CD4-positive, alpha-beta T cell (primary cell): ENCODE measurements around the gene LAMA4. TPM values are rescaled to one million over a fixed set of nuclear protein-coding genes. Genes with fewer than 3 reads are reported as not detected.
A peak's percentile ranks its signal among the peaks of the same experiment; 100 is the strongest.

Experiments
- ATAC-seq: fragments of 200-7000 bp; cut with Tn5 transposase; one replicate; pipeline ENCODE4 v1.10.0; 2022; ENCODE audit warnings: mild to moderate bottlenecking; ENCODE audit not compliant: poor library complexity
- CTCF ChIA-PET: fragments of 350-600 bp; sonication (Branson Sonifier 250); formaldehyde crosslinking; loops from one replicate; lab custom pipeline; 2021; ENCODE audit warnings: antibody characterized with exemption, inconsistent platforms; lab: Charles Lee
- POLR2A ChIA-PET: fragments of 350-600 bp; sonication (Branson Sonifier 250); formaldehyde crosslinking; loops from one replicate; lab custom pipeline; 2021; ENCODE audit warnings: antibody characterized with exemption, inconsistent platforms; lab: Charles Lee
- DNase-seq, 14 experiments: peaks; one replicate each; pipeline ENCODE4 v3.0.0-alpha.2; 2013 to 2020; ENCODE audit warnings: mixed read lengths in 2 of 14
- H3K27ac ChIP-seq, 2 donors: one replicate each; pipeline versions ENCODE4 v1.5.1 to v1.7.0; 2013; ENCODE audit warnings: low read length in 2 of 2, low read depth in 1 of 2, mild to moderate bottlenecking in 1 of 2
- H3K27me3 ChIP-seq, 2 experiments: 1 replicate in 1 of 2; 2 replicates in 1 of 2; pipeline versions ENCODE4 v1.6.1 to v1.7.0; 2013; ENCODE audit warnings: low read length in 2 of 2, control low read depth in 1 of 2, mild to moderate bottlenecking in 1 of 2, moderate library complexity in 1 of 2; ENCODE audit not compliant: insufficient read depth in 2 of 2, control insufficient read depth in 1 of 2
- H3K36me3 ChIP-seq: one replicate; pipeline ENCODE4 v1.6.1; 2013; ENCODE audit warnings: low read length, control low read depth; ENCODE audit not compliant: insufficient read depth
- H3K4me1 ChIP-seq: one replicate; pipeline ENCODE4 v1.6.1; 2013; ENCODE audit warnings: low read length, control low read depth; ENCODE audit not compliant: insufficient read depth
- H3K4me3 ChIP-seq: one replicate; pipeline ENCODE4 v1.5.1; 2013; ENCODE audit warnings: mild to moderate bottlenecking, low read length, moderate library complexity
- H3K9me3 ChIP-seq, 2 experiments: 1 replicate in 1 of 2; 2 replicates in 1 of 2; pipeline versions ENCODE4 v1.6.1 to v1.7.0; 2013; ENCODE audit warnings: low read length in 2 of 2, mild to moderate bottlenecking in 2 of 2, control low read depth in 1 of 2, moderate library complexity in 1 of 2; ENCODE audit not compliant: control insufficient read depth in 1 of 2, insufficient read depth in 1 of 2
- H3K27ac Mint-ChIP-seq: one replicate; pipeline ENCODE4 v1.8.0; 2020; ENCODE audit warnings: mixed read lengths
- H3K27me3 Mint-ChIP-seq: one replicate; pipeline ENCODE4 v1.8.0; 2021; ENCODE audit warnings: mixed read lengths
- H3K36me3 Mint-ChIP-seq: one replicate; pipeline ENCODE4 v1.8.0; 2021; ENCODE audit warnings: low read depth, mixed read lengths
- H3K4me1 Mint-ChIP-seq: one replicate; pipeline ENCODE4 v1.8.0; 2021; ENCODE audit warnings: low read depth, mixed read lengths
- H3K4me3 Mint-ChIP-seq: one replicate; pipeline ENCODE4 v1.8.0; 2020; ENCODE audit warnings: mild to moderate bottlenecking, mixed read lengths
- H3K9me3 Mint-ChIP-seq: one replicate; pipeline ENCODE4 v1.8.0; 2020; ENCODE audit warnings: mixed read lengths
- intact Hi-C, 2 experiments: fragments of 100-400 bp; cut with DNase I in 1 of 2; cut with micrococcal nuclease in 1 of 2; formaldehyde crosslinking; loops; one replicate each; pipeline versions ENCODE4 v1.15.1 to v1.9.0; 2023 to 2025; cut with DNase I, micrococcal nuclease
- polyA plus RNA-seq, 2 donors: library from polyadenylated mRNA; unstranded; fragments of 120-200 nt; gene quantifications; one replicate each; pipeline ENCODE4 v1.2.1, GENCODE V29; 2013
- total RNA-seq, 174 experiments: library from RNA in 2 of 174; stranded (reverse) in 2 of 174; gene quantifications; one replicate each; pipeline ENCODE4 v1.2.3 and lab custom pipeline; 2021 to 2026
- TF ChIP-seq, protein P1 (sequence below): fragments of 200-600 bp; IDR thresholded peaks from one replicate; pipeline ENCODE4 v1.8.0; 2022; ENCODE audit warnings: antibody characterized with exemption, mild to moderate bottlenecking

The LAMA4 gene, protein sequence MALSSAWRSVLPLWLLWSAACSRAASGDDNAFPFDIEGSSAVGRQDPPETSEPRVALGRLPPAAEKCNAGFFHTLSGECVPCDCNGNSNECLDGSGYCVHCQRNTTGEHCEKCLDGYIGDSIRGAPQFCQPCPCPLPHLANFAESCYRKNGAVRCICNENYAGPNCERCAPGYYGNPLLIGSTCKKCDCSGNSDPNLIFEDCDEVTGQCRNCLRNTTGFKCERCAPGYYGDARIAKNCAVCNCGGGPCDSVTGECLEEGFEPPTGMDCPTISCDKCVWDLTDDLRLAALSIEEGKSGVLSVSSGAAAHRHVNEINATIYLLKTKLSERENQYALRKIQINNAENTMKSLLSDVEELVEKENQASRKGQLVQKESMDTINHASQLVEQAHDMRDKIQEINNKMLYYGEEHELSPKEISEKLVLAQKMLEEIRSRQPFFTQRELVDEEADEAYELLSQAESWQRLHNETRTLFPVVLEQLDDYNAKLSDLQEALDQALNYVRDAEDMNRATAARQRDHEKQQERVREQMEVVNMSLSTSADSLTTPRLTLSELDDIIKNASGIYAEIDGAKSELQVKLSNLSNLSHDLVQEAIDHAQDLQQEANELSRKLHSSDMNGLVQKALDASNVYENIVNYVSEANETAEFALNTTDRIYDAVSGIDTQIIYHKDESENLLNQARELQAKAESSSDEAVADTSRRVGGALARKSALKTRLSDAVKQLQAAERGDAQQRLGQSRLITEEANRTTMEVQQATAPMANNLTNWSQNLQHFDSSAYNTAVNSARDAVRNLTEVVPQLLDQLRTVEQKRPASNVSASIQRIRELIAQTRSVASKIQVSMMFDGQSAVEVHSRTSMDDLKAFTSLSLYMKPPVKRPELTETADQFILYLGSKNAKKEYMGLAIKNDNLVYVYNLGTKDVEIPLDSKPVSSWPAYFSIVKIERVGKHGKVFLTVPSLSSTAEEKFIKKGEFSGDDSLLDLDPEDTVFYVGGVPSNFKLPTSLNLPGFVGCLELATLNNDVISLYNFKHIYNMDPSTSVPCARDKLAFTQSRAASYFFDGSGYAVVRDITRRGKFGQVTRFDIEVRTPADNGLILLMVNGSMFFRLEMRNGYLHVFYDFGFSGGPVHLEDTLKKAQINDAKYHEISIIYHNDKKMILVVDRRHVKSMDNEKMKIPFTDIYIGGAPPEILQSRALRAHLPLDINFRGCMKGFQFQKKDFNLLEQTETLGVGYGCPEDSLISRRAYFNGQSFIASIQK (N-terminal part only)
- not detected for total RNA-seq
- polyA plus RNA-seq (2013, experiment 1 of 2), result not detected
- polyA plus RNA-seq (2013, experiment 2 of 2), result 3.5 TPM
- total RNA-seq (lab: John Stamatoyannopoulos, UW), result 0 to 0.27 (median 0) reads per million in 172 experiments

DNA sequence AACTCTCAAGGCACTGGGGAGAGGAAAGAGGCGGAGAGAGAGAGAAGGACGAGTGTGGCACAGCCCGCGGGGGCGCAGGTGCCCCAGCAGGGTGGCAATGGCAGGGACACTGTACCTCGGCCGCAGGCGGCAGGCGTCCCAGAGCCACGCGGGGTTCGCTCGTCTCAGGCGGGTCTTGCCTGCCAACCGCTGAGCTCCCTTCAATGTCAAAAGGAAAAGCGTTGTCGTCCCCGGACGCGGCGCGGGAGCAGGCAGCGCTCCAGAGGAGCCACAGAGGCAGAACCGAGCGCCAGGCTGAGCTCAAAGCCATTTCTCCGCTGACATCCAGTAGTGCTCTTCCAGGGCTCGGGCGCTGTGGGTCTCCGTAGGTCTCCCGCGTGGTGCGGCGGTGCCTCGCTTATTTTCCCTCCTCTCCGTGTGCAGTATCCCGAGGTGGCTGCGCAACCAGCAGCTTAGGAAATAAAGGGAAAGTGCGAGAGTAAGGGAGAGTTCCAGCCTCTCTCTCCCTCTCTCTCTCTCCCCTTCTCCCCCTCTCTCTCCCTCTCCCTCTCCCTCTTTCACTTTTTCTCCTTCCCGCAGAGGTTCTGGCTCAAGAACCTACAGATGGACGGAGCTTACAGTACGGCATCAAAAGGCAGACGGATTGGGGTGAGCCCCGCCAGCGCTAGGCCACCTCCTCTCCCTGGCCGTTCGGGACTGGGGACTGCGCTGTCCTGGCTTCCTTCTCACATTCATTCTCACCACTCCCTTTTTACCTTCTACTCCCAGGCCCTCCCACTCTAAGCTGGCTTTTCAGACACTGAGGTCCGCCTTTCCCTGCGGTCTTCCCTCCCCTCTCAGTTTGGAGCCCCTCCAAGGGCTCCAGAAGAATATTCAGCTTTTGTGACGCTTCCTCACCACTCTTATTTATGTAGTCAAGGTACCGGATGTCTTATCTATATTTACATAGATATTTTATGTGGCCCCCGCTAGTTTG, at the start of gene LAMA4:
LAMA4 (minus strand) TSS at position 727 of the 976 bp plus-strand sequence; CDS start at position 310, 417 bp downstream.
- Mint-ChIP-seq H3K4me3 (peak within 1 kb of the TSS; percentile 78), H3K4me1 (peaks cover 17% of the 10 kb centered on the region), H3K36me3 (no peaks in the 10 kb centered on the region), H3K27ac (no peak within 1 kb of the TSS), H3K9me3 (no peaks in the 10 kb centered on the region), H3K27me3 (peaks cover 49% of the 10 kb centered on the region)
- Histone ChIP-seq H3K4me3 (peak within 1 kb of the TSS; percentile 37), H3K4me1 (peaks cover 13% of the 10 kb centered on the region), H3K27me3 (peaks cover 16 to 38% of the 10 kb centered on the region in 2 experiments), H3K27ac (no peak within 1 kb of the TSS), H3K36me3 (no peaks in the 10 kb centered on the region), H3K9me3 (peaks cover 0 to 5% of the 10 kb centered on the region in 2 experiments)
- POLR2A ChIA-PET, result no interaction called here
- intact Hi-C loops, result no loop called here
- DNase-seq, result peak in 1 of 14 experiments; percentile 3
- CTCF ChIA-PET, result no interaction called here
- TF ChIP-seq, protein P1, sequence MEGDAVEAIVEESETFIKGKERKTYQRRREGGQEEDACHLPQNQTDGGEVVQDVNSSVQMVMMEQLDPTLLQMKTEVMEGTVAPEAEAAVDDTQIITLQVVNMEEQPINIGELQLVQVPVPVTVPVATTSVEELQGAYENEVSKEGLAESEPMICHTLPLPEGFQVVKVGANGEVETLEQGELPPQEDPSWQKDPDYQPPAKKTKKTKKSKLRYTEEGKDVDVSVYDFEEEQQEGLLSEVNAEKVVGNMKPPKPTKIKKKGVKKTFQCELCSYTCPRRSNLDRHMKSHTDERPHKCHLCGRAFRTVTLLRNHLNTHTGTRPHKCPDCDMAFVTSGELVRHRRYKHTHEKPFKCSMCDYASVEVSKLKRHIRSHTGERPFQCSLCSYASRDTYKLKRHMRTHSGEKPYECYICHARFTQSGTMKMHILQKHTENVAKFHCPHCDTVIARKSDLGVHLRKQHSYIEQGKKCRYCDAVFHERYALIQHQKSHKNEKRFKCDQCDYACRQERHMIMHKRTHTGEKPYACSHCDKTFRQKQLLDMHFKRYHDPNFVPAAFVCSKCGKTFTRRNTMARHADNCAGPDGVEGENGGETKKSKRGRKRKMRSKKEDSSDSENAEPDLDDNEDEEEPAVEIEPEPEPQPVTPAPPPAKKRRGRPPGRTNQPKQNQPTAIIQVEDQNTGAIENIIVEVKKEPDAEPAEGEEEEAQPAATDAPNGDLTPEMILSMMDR, result no peak
- no peak for ATAC-seq

DNA sequence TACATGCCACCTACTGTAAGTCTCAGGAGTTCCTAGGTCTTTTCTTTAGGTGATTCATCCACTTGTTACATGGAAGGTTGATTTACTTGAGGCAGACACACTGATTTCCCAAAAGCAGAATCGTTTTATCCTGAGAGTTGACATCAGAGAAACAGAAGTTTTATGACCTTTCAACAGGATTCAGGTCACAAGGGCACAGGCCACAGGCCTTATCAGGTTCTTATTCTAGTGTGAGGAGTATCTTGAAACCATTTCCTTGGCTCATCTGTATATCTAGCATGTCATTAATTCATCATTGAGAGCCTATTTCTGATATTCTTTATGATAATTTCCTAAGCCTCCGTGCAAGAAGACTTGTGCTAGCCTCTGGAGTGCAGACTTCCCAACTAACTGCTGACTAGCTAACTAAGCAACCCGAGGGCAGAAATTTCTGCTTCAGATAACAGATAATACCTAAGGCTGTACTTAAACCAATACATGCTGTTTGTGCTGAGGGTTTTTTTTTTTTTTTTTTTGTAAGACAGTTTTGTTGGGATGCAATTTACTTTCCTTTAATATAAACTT, 47.9 kb upstream of the LAMA4 start:
- Histone ChIP-seq H3K4me1 (no peaks in the 10 kb centered on the region), H3K9me3 (no peaks in the 10 kb centered on the region), H3K27ac (no peak overlapping the region), H3K36me3 (no peaks in the 10 kb centered on the region), H3K27me3 (peaks cover 0 to 14% of the 10 kb centered on the region in 2 experiments), H3K4me3 (no peak overlapping the region)
- ChIA-PET CTCF (interaction anchor here (1.1 kb wide), 1 partner anchor 9 kb away, joined by 3 read pairs; no protein-coding TSS in a partner anchor), POLR2A (no interaction called here)
- Mint-ChIP-seq H3K36me3 (no peaks in the 10 kb centered on the region), H3K27ac (no peak overlapping the region), H3K4me3 (no peak overlapping the region), H3K27me3 (peaks cover 31% of the 10 kb centered on the region), H3K4me1 (no peaks in the 10 kb centered on the region), H3K9me3 (no peaks in the 10 kb centered on the region)
- DNase-seq (no peak), ATAC-seq (no peak)
- intact Hi-C loops, result no loop called here
- TF ChIP-seq, protein P1, result no peak
